ENCODE data around the gene TINAGL1. TPM values are rescaled to one million over a fixed set of nuclear protein-coding genes. Genes with fewer than 3 reads are reported as not detected.
A peak's percentile ranks its signal among the peaks of the same experiment; 100 is the strongest.

The TINAGL1 gene
- total and polyA plus RNA-seq, 2 of the 13 experiments (the other 11 are each of a cell fraction or from before 2014, with no cell fraction given), result 24.7 to 76.8 TPM

GRCh38 chr1:31572323-31573104 lies 3.8 kb upstream of the TINAGL1 start (continued):
- no peak for TF ChIP-seq DR1 (CRISPR knock-in tag; IDR thresholded peaks at IDR 0.05)
- peak; percentile 40; the same call in 1 of the 2 replicates for TF ChIP-seq FOXK1 (CRISPR knock-in tag; IDR thresholded peaks at IDR 0.05; ENCODE audit: borderline replicate concordance, low read depth)
- TF ChIP-seq DMAP1 (CRISPR knock-in tag; IDR thresholded peaks at IDR 0.05), result peak; percentile 60; the same call in 1 of the 2 replicates
- no peak for TF ChIP-seq ZNF83 (CRISPR knock-in tag; IDR thresholded peaks at IDR 0.05; ENCODE audit: borderline replicate concordance)
- TF ChIP-seq RBAK (CRISPR knock-in tag; IDR thresholded peaks at IDR 0.05), result no peak
- no peak; the same call in 1 of the 2 replicates for TF ChIP-seq HOMEZ (CRISPR knock-in tag; IDR thresholded peaks at IDR 0.05; ENCODE audit: low read depth)
- TF ChIP-seq, protein P1, sequence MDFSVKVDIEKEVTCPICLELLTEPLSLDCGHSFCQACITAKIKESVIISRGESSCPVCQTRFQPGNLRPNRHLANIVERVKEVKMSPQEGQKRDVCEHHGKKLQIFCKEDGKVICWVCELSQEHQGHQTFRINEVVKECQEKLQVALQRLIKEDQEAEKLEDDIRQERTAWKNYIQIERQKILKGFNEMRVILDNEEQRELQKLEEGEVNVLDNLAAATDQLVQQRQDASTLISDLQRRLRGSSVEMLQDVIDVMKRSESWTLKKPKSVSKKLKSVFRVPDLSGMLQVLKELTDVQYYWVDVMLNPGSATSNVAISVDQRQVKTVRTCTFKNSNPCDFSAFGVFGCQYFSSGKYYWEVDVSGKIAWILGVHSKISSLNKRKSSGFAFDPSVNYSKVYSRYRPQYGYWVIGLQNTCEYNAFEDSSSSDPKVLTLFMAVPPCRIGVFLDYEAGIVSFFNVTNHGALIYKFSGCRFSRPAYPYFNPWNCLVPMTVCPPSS (IDR thresholded peaks at IDR 0.05), result no peak
- no peak for TF ChIP-seq NFATC3 (CRISPR knock-in tag; IDR thresholded peaks at IDR 0.05)
- TF ChIP-seq AHR (CRISPR knock-in tag; IDR thresholded peaks at IDR 0.05), result no peak
- TF ChIP-seq MZF1 (CRISPR knock-in tag; IDR thresholded peaks at IDR 0.05; ENCODE audit: borderline replicate concordance), result no peak
- no peak for TF ChIP-seq SMAD9 (CRISPR knock-in tag; IDR thresholded peaks at IDR 0.05)
- TF ChIP-seq TARDBP (CRISPR knock-in tag; IDR thresholded peaks at IDR 0.05), result no peak; the same call in 1 of the 2 replicates
- TF ChIP-seq ZNF644 (CRISPR knock-in tag; IDR thresholded peaks at IDR 0.05; ENCODE audit: low read depth), result peak; percentile 39; the same call in 1 of the 2 replicates
- TF ChIP-seq JUNB (CRISPR knock-in tag; IDR thresholded peaks at IDR 0.05; ENCODE audit: borderline replicate concordance), result no peak
- TF ChIP-seq SETDB1 (CRISPR knock-in tag; IDR thresholded peaks at IDR 0.05; ENCODE audit: borderline replicate concordance), result no peak
- TF ChIP-seq, protein P2, sequence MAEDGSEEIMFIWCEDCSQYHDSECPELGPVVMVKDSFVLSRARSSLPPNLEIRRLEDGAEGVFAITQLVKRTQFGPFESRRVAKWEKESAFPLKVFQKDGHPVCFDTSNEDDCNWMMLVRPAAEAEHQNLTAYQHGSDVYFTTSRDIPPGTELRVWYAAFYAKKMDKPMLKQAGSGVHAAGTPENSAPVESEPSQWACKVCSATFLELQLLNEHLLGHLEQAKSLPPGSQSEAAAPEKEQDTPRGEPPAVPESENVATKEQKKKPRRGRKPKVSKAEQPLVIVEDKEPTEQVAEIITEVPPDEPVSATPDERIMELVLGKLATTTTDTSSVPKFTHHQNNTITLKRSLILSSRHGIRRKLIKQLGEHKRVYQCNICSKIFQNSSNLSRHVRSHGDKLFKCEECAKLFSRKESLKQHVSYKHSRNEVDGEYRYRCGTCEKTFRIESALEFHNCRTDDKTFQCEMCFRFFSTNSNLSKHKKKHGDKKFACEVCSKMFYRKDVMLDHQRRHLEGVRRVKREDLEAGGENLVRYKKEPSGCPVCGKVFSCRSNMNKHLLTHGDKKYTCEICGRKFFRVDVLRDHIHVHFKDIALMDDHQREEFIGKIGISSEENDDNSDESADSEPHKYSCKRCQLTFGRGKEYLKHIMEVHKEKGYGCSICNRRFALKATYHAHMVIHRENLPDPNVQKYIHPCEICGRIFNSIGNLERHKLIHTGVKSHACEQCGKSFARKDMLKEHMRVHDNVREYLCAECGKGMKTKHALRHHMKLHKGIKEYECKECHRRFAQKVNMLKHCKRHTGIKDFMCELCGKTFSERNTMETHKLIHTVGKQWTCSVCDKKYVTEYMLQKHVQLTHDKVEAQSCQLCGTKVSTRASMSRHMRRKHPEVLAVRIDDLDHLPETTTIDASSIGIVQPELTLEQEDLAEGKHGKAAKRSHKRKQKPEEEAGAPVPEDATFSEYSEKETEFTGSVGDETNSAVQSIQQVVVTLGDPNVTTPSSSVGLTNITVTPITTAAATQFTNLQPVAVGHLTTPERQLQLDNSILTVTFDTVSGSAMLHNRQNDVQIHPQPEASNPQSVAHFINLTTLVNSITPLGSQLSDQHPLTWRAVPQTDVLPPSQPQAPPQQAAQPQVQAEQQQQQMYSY (CRISPR knock-in tag; IDR thresholded peaks at IDR 0.05), result no peak
- no peak for TF ChIP-seq XBP1 (CRISPR knock-in tag; IDR thresholded peaks at IDR 0.05)
- no peak for TF ChIP-seq ZNF768 (CRISPR knock-in tag; IDR thresholded peaks at IDR 0.05)
- no peak for TF ChIP-seq ZMAT3 (CRISPR knock-in tag; conservative IDR thresholded peaks at IDR 0.05)
- no peak for TF ChIP-seq ATF1 (CRISPR knock-in tag; IDR thresholded peaks at IDR 0.05)
- no peak for TF ChIP-seq PRPF4 (IDR thresholded peaks at IDR 0.05; ENCODE audit: low read depth, low read length, poor library complexity, severe bottlenecking)
- no peak for TF ChIP-seq ZNF878 (CRISPR knock-in tag; IDR thresholded peaks at IDR 0.05)
- TF ChIP-seq ATF7-NPFF (CRISPR knock-in tag; IDR thresholded peaks at IDR 0.05; ENCODE audit: low read depth), result no peak

Measured in HepG2 (cell line).